GM23338 (cell line): ENCODE measurements around the gene LGR5. TPM values are rescaled to one million over a fixed set of nuclear protein-coding genes. Genes with fewer than 3 reads are reported as not detected.

Experiments
- ATAC-seq: fragments of 200-7000 bp; cut with Tn5 transposase; 3 replicates; pipeline ENCODE4 v1.9.1; 2020
- DNase-seq: peaks from one replicate; pipeline ENCODE4 v3.0.0-alpha.2; 2015; ENCODE audit warnings: low spot score
- H2AFZ ChIP-seq: fragments of 200-600 bp; sonication (generic); 2 replicates; pipeline ENCODE4 v1.8.0; 2016; ENCODE audit warnings: antibody characterized with exemption, mild to moderate bottlenecking, moderate library complexity
- H3F3A ChIP-seq: fragments of 200-600 bp; sonication (generic); replicated peaks from 2 replicates; pipeline ENCODE4 v1.8.0; 2017; ENCODE audit warnings: antibody characterized with exemption, mixed run types, low read depth
- H3K27ac ChIP-seq: fragments of 200-600 bp; sonication (generic); 2 replicates; pipeline ENCODE4 v1.6.1; 2016; ENCODE audit warnings: low read depth
- H3K27me3 ChIP-seq: fragments of 200-600 bp; sonication (generic); 2 replicates; pipeline ENCODE4 v1.8.0; 2016; ENCODE audit warnings: mild to moderate bottlenecking, mixed run types, moderate library complexity; ENCODE audit not compliant: insufficient read depth
- H3K36me3 ChIP-seq: fragments of 200-600 bp; sonication (generic); 2 replicates; pipeline ENCODE4 v1.8.0; 2016; ENCODE audit warnings: mild to moderate bottlenecking; ENCODE audit not compliant: insufficient read depth
- H3K4me1 ChIP-seq: fragments of 200-600 bp; sonication (generic); 2 replicates; pipeline ENCODE4 v1.8.0; 2016; ENCODE audit warnings: mild to moderate bottlenecking, moderate library complexity; ENCODE audit not compliant: insufficient read depth
- H3K4me2 ChIP-seq: fragments of 200-600 bp; sonication (generic); 2 replicates; pipeline ENCODE4 v1.7.1; 2017; ENCODE audit warnings: mixed run types
- H3K4me3 ChIP-seq: fragments of 200-600 bp; sonication (generic); 2 replicates; pipeline ENCODE4 v1.6.1; 2016; ENCODE audit warnings: mixed run types
- H3K79me2 ChIP-seq: fragments of 200-600 bp; sonication (generic); replicated peaks from 2 replicates; pipeline ENCODE4 v1.8.0; 2017; ENCODE audit warnings: mild to moderate bottlenecking; ENCODE audit not compliant: insufficient read depth
- H3K9me2 ChIP-seq: fragments of 200-600 bp; sonication (generic); 2 replicates; pipeline ENCODE4 v1.8.0; 2017; ENCODE audit not compliant: insufficient read depth
- H4K20me1 ChIP-seq: fragments of 200-600 bp; sonication (generic); replicated peaks from 2 replicates; pipeline ENCODE4 v1.8.0; 2017; ENCODE audit warnings: mild to moderate bottlenecking; ENCODE audit not compliant: insufficient read depth
- H3K27ac Mint-ChIP-seq: 2 replicates; pipeline ENCODE4 v1.8.0; 2020; ENCODE audit warnings: inconsistent platforms, mild to moderate bottlenecking, moderate library complexity, mixed read lengths
- H3K27me3 Mint-ChIP-seq: 3 replicates; pipeline ENCODE4 v1.8.0; 2022; ENCODE audit warnings: low read depth, mild to moderate bottlenecking, moderate library complexity, mixed read lengths, inconsistent platforms; ENCODE audit not compliant: insufficient read depth, poor library complexity
- H3K36me3 Mint-ChIP-seq: 3 replicates; pipeline ENCODE4 v1.8.0; 2021; ENCODE audit warnings: low read depth, mild to moderate bottlenecking, inconsistent platforms, moderate library complexity, mixed read lengths
- H3K4me1 Mint-ChIP-seq: 3 replicates; pipeline ENCODE4 v1.8.0; 2020; ENCODE audit warnings: mild to moderate bottlenecking, inconsistent platforms, mixed read lengths
- H3K4me3 Mint-ChIP-seq: 3 replicates; pipeline ENCODE4 v1.8.0; 2021; ENCODE audit warnings: moderate library complexity, mild to moderate bottlenecking, inconsistent platforms, mixed read lengths
- H3K9me3 Mint-ChIP-seq: 3 replicates; pipeline ENCODE4 v1.8.0; 2020; ENCODE audit warnings: moderate library complexity, mild to moderate bottlenecking, inconsistent platforms, mixed read lengths
- CREB1 ChIP-seq: fragments of 250-450 bp; sonication (Bioruptor Pico); IDR thresholded peaks from 2 replicates; pipeline ENCODE4 v1.5.0; 2020; ENCODE audit warnings: low read depth, mild to moderate bottlenecking, moderate library complexity
- JUNB ChIP-seq: IDR thresholded peaks from one replicate; pipeline ENCODE4 v1.6.1; 2016; ENCODE audit warnings: antibody characterized with exemption; ENCODE audit not compliant: unreplicated experiment
- NANOG ChIP-seq: IDR thresholded peaks from 2 replicates; pipeline ENCODE4 v1.6.1; 2016; ENCODE audit warnings: antibody characterized with exemption, borderline replicate concordance
- POLR2AphosphoS5 ChIP-seq: IDR thresholded peaks from 2 replicates; pipeline ENCODE4 v1.6.1; 2016; ENCODE audit warnings: antibody characterized with exemption, low read depth
- ZNF114 ChIP-seq: fragments of 250-450 bp; sonication (Bioruptor Pico); IDR thresholded peaks from 2 replicates; pipeline ENCODE4 v1.5.0; 2020; ENCODE audit warnings: mild to moderate bottlenecking, moderate library complexity
- polyA plus RNA-seq: library from polyadenylated mRNA; unstranded; fragments of >200 nt; fragmentation: Nextera tagmentation; extraction: Ambion mirVana; gene quantifications from 2 replicates; pipeline ENCODE4 v1.2.1, GENCODE V29; 2016
- total RNA-seq: library from RNA; depleted of rRNA; stranded (reverse); fragments of >200 nt; shearing (Covaris generic); gene quantifications from 2 replicates; pipeline ENCODE4 v1.2.3, GENCODE V29; 2014
- TF ChIP-seq, protein P1 (sequence below): fragments of 250-450 bp; sonication (Bioruptor Pico); IDR thresholded peaks from 2 replicates; pipeline ENCODE4 v1.5.0; 2020; ENCODE audit warnings: mild to moderate bottlenecking, moderate library complexity
- TF ChIP-seq, protein P2 (sequence below), 2 experiments: fragments of 200-600 bp in 1 of 2; sonication (generic) in 1 of 2; conservative IDR thresholded peaks; 2 replicates each; pipeline versions ENCODE4 v1.5.1 to v1.6.1; 2016 to 2017; ENCODE audit warnings: antibody characterized with exemption in 2 of 2, low read depth in 2 of 2, mild to moderate bottlenecking in 2 of 2, moderate library complexity in 1 of 2

LGR5 gene
- total and polyA plus RNA-seq, 2 experiments from 2014 or later: 0.17 to 0.26 TPM

DNA sequence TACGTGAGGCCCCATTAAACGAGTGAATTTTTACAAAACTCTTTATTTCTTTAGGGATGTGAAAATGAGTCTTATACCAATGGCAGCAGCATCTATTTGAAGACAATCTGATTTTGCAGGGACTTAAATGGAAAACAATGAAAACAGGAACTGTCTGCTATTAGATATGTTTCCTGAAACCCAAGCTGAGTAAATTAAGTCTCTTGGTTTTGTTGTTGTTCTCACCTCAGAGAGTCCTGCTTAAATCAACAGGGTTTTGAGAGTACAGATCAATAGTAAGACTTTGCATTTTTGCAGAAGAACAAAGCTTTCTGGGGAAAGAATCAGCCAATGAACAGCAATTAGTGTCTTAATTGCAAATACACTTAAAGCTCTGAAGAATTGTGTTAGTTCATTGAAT is 39.1 kb upstream of the LGR5 start (continued):
- TF ChIP-seq, protein P1, sequence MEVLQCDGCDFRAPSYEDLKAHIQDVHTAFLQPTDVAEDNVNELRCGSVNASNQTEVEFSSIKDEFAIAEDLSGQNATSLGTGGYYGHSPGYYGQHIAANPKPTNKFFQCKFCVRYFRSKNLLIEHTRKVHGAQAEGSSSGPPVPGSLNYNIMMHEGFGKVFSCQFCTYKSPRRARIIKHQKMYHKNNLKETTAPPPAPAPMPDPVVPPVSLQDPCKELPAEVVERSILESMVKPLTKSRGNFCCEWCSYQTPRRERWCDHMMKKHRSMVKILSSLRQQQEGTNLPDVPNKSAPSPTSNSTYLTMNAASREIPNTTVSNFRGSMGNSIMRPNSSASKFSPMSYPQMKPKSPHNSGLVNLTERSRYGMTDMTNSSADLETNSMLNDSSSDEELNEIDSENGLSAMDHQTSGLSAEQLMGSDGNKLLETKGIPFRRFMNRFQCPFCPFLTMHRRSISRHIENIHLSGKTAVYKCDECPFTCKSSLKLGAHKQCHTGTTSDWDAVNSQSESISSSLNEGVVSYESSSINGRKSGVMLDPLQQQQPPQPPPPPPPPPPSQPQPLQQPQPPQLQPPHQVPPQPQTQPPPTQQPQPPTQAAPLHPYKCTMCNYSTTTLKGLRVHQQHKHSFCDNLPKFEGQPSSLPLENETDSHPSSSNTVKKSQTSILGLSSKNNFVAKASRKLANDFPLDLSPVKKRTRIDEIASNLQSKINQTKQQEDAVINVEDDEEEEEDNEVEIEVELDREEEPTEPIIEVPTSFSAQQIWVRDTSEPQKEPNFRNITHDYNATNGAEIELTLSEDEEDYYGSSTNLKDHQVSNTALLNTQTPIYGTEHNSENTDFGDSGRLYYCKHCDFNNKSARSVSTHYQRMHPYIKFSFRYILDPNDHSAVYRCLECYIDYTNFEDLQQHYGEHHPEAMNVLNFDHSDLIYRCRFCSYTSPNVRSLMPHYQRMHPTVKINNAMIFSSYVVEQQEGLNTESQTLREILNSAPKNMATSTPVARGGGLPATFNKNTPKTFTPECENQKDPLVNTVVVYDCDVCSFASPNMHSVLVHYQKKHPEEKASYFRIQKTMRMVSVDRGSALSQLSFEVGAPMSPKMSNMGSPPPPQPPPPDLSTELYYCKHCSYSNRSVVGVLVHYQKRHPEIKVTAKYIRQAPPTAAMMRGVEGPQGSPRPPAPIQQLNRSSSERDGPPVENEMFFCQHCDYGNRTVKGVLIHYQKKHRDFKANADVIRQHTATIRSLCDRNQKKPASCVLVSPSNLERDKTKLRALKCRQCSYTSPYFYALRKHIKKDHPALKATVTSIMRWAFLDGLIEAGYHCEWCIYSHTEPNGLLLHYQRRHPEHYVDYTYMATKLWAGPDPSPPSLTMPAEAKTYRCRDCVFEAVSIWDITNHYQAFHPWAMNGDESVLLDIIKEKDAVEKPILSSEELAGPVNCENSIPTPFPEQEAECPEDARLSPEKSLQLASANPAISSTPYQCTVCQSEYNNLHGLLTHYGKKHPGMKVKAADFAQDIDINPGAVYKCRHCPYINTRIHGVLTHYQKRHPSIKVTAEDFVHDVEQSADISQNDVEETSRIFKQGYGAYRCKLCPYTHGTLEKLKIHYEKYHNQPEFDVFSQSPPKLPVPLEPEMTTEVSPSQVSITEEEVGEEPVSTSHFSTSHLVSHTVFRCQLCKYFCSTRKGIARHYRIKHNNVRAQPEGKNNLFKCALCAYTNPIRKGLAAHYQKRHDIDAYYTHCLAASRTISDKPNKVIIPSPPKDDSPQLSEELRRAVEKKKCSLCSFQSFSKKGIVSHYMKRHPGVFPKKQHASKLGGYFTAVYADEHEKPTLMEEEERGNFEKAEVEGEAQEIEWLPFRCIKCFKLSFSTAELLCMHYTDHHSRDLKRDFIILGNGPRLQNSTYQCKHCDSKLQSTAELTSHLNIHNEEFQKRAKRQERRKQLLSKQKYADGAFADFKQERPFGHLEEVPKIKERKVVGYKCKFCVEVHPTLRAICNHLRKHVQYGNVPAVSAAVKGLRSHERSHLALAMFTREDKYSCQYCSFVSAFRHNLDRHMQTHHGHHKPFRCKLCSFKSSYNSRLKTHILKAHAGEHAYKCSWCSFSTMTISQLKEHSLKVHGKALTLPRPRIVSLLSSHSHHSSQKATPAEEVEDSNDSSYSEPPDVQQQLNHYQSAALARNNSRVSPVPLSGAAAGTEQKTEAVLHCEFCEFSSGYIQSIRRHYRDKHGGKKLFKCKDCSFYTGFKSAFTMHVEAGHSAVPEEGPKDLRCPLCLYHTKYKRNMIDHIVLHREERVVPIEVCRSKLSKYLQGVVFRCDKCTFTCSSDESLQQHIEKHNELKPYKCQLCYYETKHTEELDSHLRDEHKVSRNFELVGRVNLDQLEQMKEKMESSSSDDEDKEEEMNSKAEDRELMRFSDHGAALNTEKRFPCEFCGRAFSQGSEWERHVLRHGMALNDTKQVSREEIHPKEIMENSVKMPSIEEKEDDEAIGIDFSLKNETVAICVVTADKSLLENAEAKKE (CRISPR knock-in tag): no peak
- TF ChIP-seq, protein P2, sequence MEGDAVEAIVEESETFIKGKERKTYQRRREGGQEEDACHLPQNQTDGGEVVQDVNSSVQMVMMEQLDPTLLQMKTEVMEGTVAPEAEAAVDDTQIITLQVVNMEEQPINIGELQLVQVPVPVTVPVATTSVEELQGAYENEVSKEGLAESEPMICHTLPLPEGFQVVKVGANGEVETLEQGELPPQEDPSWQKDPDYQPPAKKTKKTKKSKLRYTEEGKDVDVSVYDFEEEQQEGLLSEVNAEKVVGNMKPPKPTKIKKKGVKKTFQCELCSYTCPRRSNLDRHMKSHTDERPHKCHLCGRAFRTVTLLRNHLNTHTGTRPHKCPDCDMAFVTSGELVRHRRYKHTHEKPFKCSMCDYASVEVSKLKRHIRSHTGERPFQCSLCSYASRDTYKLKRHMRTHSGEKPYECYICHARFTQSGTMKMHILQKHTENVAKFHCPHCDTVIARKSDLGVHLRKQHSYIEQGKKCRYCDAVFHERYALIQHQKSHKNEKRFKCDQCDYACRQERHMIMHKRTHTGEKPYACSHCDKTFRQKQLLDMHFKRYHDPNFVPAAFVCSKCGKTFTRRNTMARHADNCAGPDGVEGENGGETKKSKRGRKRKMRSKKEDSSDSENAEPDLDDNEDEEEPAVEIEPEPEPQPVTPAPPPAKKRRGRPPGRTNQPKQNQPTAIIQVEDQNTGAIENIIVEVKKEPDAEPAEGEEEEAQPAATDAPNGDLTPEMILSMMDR (conservative IDR thresholded peaks at IDR 0.05; ENCODE audit: low read depth in 2 of 2): no peak

DNA sequence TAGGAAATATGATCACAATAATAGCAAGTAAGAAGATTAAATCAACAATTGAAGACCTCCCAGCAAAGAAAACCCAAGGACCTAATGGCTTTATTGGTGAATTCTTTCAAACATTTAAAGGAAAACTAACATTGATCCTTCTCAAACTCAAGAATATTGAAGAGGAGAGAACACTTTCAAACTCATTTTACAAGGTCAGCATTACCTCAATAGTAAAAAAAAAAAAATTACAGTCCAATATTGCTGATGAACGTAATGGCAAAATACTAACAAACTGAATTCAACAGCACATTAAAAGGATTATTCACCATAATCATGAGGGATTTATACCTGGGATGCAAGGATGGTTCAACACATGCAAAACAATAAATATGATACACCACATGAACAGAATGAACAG is 33.7 kb upstream of the LGR5 start:
- Histone ChIP-seq H3K79me2 (no peaks in the 10 kb centered on the region), H3K9me2 (no peaks in the 10 kb centered on the region; the same call in none of the 2 replicates), H4K20me1 (no peaks in the 10 kb centered on the region), H3K4me2 (no peak overlapping the region), H3F3A (no peaks in the 10 kb centered on the region), H3K36me3 (no peaks in the 10 kb centered on the region), H2AFZ (no peak overlapping the region), H3K27ac (no peak overlapping the region), H3K4me1 (no peaks in the 10 kb centered on the region), H3K27me3 (no peaks in the 10 kb centered on the region), H3K4me3 (no peak overlapping the region)
- peaks cover 5% of the 10 kb centered on the region; the same call in 1 of the 3 replicates for H3K36me3 Mint-ChIP-seq
- ATAC-seq (no peak), DNase-seq (no peak)
- H3K4me1 Mint-ChIP-seq: no peaks in the 10 kb centered on the region; the same call in 2 of the 3 replicates
- no peak overlapping the region for H3K4me3 Mint-ChIP-seq
- peaks cover 13% of the 10 kb centered on the region for H3K9me3 Mint-ChIP-seq
- no peak overlapping the region for H3K27ac Mint-ChIP-seq
- peaks cover 2% of the 10 kb centered on the region for H3K27me3 Mint-ChIP-seq
- TF ChIP-seq CREB1 (CRISPR knock-in tag) (no peak), ZNF114 (no peak), NANOG (no peak), POLR2AphosphoS5 (no peak), JUNB (no peak)
- TF ChIP-seq, protein P1 (CRISPR knock-in tag): no peak
